ENCODE measurements around the gene BTRC.

- TF ChIP-seq CTCF (IDR thresholded peaks at IDR 0.05; ENCODE audit: insufficient read depth, low read length) (no peak), POLR2AphosphoS5 (IDR thresholded peaks at IDR 0.05; ENCODE audit: low read depth) (no peak), REST (IDR thresholded peaks at IDR 0.05; ENCODE audit: insufficient replicate concordance, low read depth) (no peak), SPI1 (IDR thresholded peaks at IDR 0.05; ENCODE audit: borderline replicate concordance, low read depth) (no peak), GABPA (IDR thresholded peaks at IDR 0.05; ENCODE audit: low read depth) (no peak)
These were observed 26.5 kb downstream of the BTRC start for GRCh38 chr10:101380353-101381017.

Measured in HL-60 (cell line).